Measurements from ENCODE around the gene DPPA2.

- TF ChIP-seq, protein P1, sequence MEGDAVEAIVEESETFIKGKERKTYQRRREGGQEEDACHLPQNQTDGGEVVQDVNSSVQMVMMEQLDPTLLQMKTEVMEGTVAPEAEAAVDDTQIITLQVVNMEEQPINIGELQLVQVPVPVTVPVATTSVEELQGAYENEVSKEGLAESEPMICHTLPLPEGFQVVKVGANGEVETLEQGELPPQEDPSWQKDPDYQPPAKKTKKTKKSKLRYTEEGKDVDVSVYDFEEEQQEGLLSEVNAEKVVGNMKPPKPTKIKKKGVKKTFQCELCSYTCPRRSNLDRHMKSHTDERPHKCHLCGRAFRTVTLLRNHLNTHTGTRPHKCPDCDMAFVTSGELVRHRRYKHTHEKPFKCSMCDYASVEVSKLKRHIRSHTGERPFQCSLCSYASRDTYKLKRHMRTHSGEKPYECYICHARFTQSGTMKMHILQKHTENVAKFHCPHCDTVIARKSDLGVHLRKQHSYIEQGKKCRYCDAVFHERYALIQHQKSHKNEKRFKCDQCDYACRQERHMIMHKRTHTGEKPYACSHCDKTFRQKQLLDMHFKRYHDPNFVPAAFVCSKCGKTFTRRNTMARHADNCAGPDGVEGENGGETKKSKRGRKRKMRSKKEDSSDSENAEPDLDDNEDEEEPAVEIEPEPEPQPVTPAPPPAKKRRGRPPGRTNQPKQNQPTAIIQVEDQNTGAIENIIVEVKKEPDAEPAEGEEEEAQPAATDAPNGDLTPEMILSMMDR (IDR thresholded peaks at IDR 0.05; ENCODE audit: low read depth, low read length): peak; percentile 73
- no peak for TF ChIP-seq EZH2phosphoT487 (IDR thresholded peaks at IDR 0.05; ENCODE audit: low read depth)
Observed at GRCh38 chr3:109275702-109276293, 40.5 kb downstream of the DPPA2 start.

Data from OCI-LY3 (cell line).